B cell (primary cell): ENCODE data around the gene KRTAP5-1. TPM values are rescaled to one million over a fixed set of nuclear protein-coding genes. Genes with fewer than 3 reads are reported as not detected.

Experiments used
- ATAC-seq: fragments of 200-7000 bp; cut with Tn5 transposase; one replicate; pipeline ENCODE4 v1.10.0; 2021; ENCODE audit warnings: low read depth, mild to moderate bottlenecking, moderate number of reproducible peaks, moderate library complexity
- CTCF ChIA-PET: fragments of 350-600 bp; sonication (Branson Sonifier 250); formaldehyde crosslinking; loops from one replicate; lab custom pipeline; 2021; ENCODE audit warnings: antibody characterized with exemption, inconsistent platforms; lab: Charles Lee
- POLR2A ChIA-PET: fragments of 350-600 bp; sonication (Branson Sonifier 250); formaldehyde crosslinking; loops from one replicate; lab custom pipeline; 2021; ENCODE audit warnings: antibody characterized with exemption; lab: Charles Lee
- DNase-seq: peaks from one replicate; pipeline ENCODE4 v3.0.0; 2013
- H2AFZ ChIP-seq: 2 replicates; pipeline ENCODE4 v1.6.1; 2012; ENCODE audit warnings: mild to moderate bottlenecking, low read depth, low read length; ENCODE audit not compliant: insufficient read depth, poor library complexity, severe bottlenecking
- H3K27ac ChIP-seq, 2 donors: 1 replicate in 1 of 2; 2 replicates in 1 of 2; pipeline ENCODE4 v1.5.1; 2012 to 2013; ENCODE audit warnings: low read length in 2 of 2, mild to moderate bottlenecking in 2 of 2, moderate library complexity in 1 of 2
- H3K27me3 ChIP-seq, 4 experiments: fragments of 200-600 bp in 1 of 4; sonication (generic) in 1 of 4; replicated peaks in 1 of 4; 1 replicate in 2 of 4; 2 replicates in 2 of 4; pipeline versions ENCODE4 v1.6.1 to v1.7.0; 2013 to 2016; ENCODE audit warnings: low read length in 3 of 4, mild to moderate bottlenecking in 2 of 4, mixed read lengths in 1 of 4, moderate library complexity in 1 of 4; ENCODE audit not compliant: insufficient read depth in 4 of 4, control insufficient read depth in 3 of 4; ENCODE audit errors: control extremely low read depth in 1 of 4
- H3K36me3 ChIP-seq, 2 experiments: replicated peaks in 1 of 2; 1 replicate in 1 of 2; 2 replicates in 1 of 2; pipeline versions ENCODE4 v1.6.1 to v1.7.1; 2013; ENCODE audit warnings: low read length in 1 of 2; ENCODE audit not compliant: insufficient read depth in 2 of 2, control insufficient read depth in 1 of 2; ENCODE audit errors: control extremely low read depth in 1 of 2, extremely low read depth in 1 of 2
- H3K4me1 ChIP-seq, 2 donors: fragments of 200-600 bp in 1 of 2; sonication (generic) in 1 of 2; 1 replicate in 1 of 2; 2 replicates in 1 of 2; pipeline versions ENCODE4 v1.5.1 to v1.6.1; 2013 to 2017; ENCODE audit warnings: low read length in 2 of 2; ENCODE audit not compliant: control insufficient read depth in 2 of 2, insufficient read depth in 2 of 2
- H3K4me2 ChIP-seq: replicated peaks from 2 replicates; pipeline ENCODE3; 2012; ENCODE audit warnings: mild to moderate bottlenecking, low read depth, low read length; ENCODE audit not compliant: poor library complexity, severe bottlenecking
- H3K4me3 ChIP-seq, 5 experiments: fragments of 200-600 bp in 1 of 5; sonication (generic) in 1 of 5; 1 replicate in 3 of 5; 2 replicates in 2 of 5; pipeline versions ENCODE4 v1.5.1 to v1.7.0; 2011 to 2016; ENCODE audit warnings: low read length in 4 of 5, mild to moderate bottlenecking in 4 of 5, low read depth in 2 of 5, control low read depth in 1 of 5, moderate library complexity in 1 of 5; ENCODE audit not compliant: insufficient read depth in 1 of 5; ENCODE audit errors: control extremely low read depth in 1 of 5, extremely low read depth in 1 of 5
- H3K79me2 ChIP-seq: fragments of 200-600 bp; sonication (generic); one replicate; pipeline ENCODE4 v1.6.0; 2016; ENCODE audit warnings: low read length; ENCODE audit not compliant: control insufficient read depth, insufficient read depth
- H3K9ac ChIP-seq: fragments of 200-600 bp; sonication (generic); 2 replicates; pipeline ENCODE4 v1.6.1; 2017; ENCODE audit warnings: mild to moderate bottlenecking, low read length, moderate library complexity
- H3K9me3 ChIP-seq, 3 donors: one replicate each; pipeline versions ENCODE4 v1.6.1 to v1.7.1; 2013; ENCODE audit warnings: low read length in 2 of 3; ENCODE audit not compliant: control insufficient read depth in 2 of 3, insufficient read depth in 1 of 3; ENCODE audit errors: control extremely low read depth in 1 of 3
- H4K20me1 ChIP-seq: 2 replicates; pipeline ENCODE4 v1.6.0; 2012; ENCODE audit warnings: mild to moderate bottlenecking, low read length; ENCODE audit not compliant: insufficient read depth, control insufficient read depth, poor library complexity, severe bottlenecking
- H3K27ac Mint-ChIP-seq: one replicate; pipeline ENCODE4 v1.8.0; 2021; ENCODE audit warnings: mixed read lengths
- H3K27me3 Mint-ChIP-seq: one replicate; pipeline ENCODE4 v1.8.0; 2021; ENCODE audit warnings: mixed read lengths
- H3K4me1 Mint-ChIP-seq: one replicate; pipeline ENCODE4 v1.8.0; 2021; ENCODE audit warnings: mixed read lengths
- H3K4me3 Mint-ChIP-seq: one replicate; pipeline ENCODE4 v1.8.0; 2021; ENCODE audit warnings: mixed read lengths
- H3K9me3 Mint-ChIP-seq: one replicate; pipeline ENCODE4 v1.8.0; 2022; ENCODE audit warnings: mixed read lengths; ENCODE audit not compliant: insufficient read depth
- CTCF ChIP-seq: fragments of 200-600 bp; IDR thresholded peaks from one replicate; pipeline ENCODE4 v1.8.0; 2022; ENCODE audit warnings: antibody characterized with exemption, mild to moderate bottlenecking
- EZH2 ChIP-seq: IDR thresholded peaks from 2 replicates; pipeline ENCODE4 v1.6.1; 2012; ENCODE audit warnings: borderline replicate concordance, low read depth, mild to moderate bottlenecking, moderate library complexity, low read length; ENCODE audit not compliant: insufficient read depth, poor library complexity, severe bottlenecking
- WGBS: methylation state at CpG from one replicate; pipeline ENCODE4 v1.1.5; 2013; ENCODE audit warnings: missing lambda C conversion rate; ENCODE audit not compliant: insufficient coverage; 5-methylcytosine and 5-hydroxymethylcytosine counted together
- intact Hi-C: fragments of 100-400 bp; cut with micrococcal nuclease; formaldehyde crosslinking; loops from one replicate; pipeline ENCODE4 v1.10.0; 2022
- polyA plus RNA-seq: library from polyadenylated mRNA; depleted of rRNA; stranded (reverse); fragments of >200 nt; gene quantifications from 2 replicates; pipeline ENCODE4 v1.2.3, GENCODE V29; 2012
- total RNA-seq, 2 donors: library from RNA; stranded (reverse); fragments of 120-200 nt in 1 of 2; gene quantifications; 1 replicate in 1 of 2; 2 replicates in 1 of 2; pipeline versions ENCODE4 v1.2.3 to v1.2.4, GENCODE V29; 2013 to 2022

KRTAP5-1 gene
- total and polyA plus RNA-seq, 2 donors (not counting 1 experiment from before 2014, with no cell fraction given): not detected

DNA sequence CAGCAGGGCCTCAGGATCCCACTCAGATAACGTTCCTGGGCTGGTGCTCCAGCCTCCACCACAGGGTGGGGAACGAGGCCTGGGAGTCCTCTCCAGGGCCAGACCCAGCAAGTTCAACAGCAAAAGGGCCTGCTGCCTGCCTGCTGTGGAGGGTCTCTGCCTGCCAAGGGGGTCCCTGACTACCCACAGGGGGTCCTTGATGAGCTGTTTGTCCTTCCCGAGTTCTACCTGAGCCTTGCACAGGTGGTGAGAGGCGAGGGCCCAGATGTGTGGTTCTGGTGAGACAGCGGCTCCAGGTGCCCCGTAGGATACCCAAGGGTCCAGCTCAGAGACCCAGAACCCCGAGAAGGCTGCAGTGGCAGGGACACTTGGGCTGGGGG lies 17.4 kb downstream of the KRTAP5-1 start:
- H3K36me3 ChIP-seq: no peaks in the 10 kb centered on the region
- Mint-ChIP-seq H3K27ac (no peak overlapping the region), H3K4me3 (no peak overlapping the region), H3K9me3 (no peaks in the 10 kb centered on the region), H3K27me3 (peaks cover 5% of the 10 kb centered on the region), H3K4me1 (peaks cover 9% of the 10 kb centered on the region)
- peaks cover 12 to 13% of the 10 kb centered on the region in 2 donors for H3K4me1 ChIP-seq
- intact Hi-C loops: no loop called here
- ChIA-PET CTCF (interaction anchor here (1.1 to 4.5 kb wide), 2 partner anchors 7 to 12 kb away, joined by 3 to 28 read pairs; no protein-coding TSS in a partner anchor), POLR2A (no interaction called here)
- 80% methylated on average over 6 of the region's 7 CpGs for WGBS
- TF ChIP-seq EZH2 (no peak), CTCF (no peak)
- no peak overlapping the region for H3K9ac ChIP-seq
- H2AFZ ChIP-seq: no peak overlapping the region
- H3K27ac ChIP-seq: no peak overlapping the region
- H4K20me1 ChIP-seq: no peaks in the 10 kb centered on the region
- H3K79me2 ChIP-seq: no peaks in the 10 kb centered on the region
- H3K4me2 ChIP-seq: no peak overlapping the region
- peaks cover 0 to 40% (median 7%) of the 10 kb centered on the region in 4 experiments for H3K27me3 ChIP-seq
- H3K4me3 ChIP-seq: no peak overlapping the region
- peaks cover 0 to 11% (median 0%) of the 10 kb centered on the region in 3 donors for H3K9me3 ChIP-seq
- ATAC-seq: no peak
- no peak for DNase-seq

GRCh38 chr11:1567052-1567720 lies 17.9 kb downstream of the KRTAP5-1 start:
- Histone ChIP-seq H3K4me3 (no peak overlapping the region), H3K27me3 (peaks cover 0 to 40% (median 7%) of the 10 kb centered on the region in 4 experiments), H3K79me2 (no peaks in the 10 kb centered on the region), H4K20me1 (no peaks in the 10 kb centered on the region), H3K36me3 (no peaks in the 10 kb centered on the region), H3K27ac (no peak overlapping the region), H3K9me3 (peaks cover 0 to 11% (median 0%) of the 10 kb centered on the region in 3 donors), H3K9ac (no peak overlapping the region), H3K4me1 (peaks cover 12 to 13% of the 10 kb centered on the region in 2 donors), H2AFZ (no peak overlapping the region), H3K4me2 (no peak overlapping the region)
- no peak overlapping the region for H3K4me3 Mint-ChIP-seq
- no peak for TF ChIP-seq CTCF
- no peak for TF ChIP-seq EZH2
- ChIA-PET POLR2A (no interaction called here), CTCF (interaction anchor here (1.1 to 4.5 kb wide), 2 partner anchors 8 to 11 kb away, joined by 3 to 28 read pairs; no protein-coding TSS in a partner anchor)
- peaks cover 9% of the 10 kb centered on the region for H3K27me3 Mint-ChIP-seq
- WGBS: 81% methylated on average over 13 of the region's 13 CpGs
- intact Hi-C loops: no loop called here
- H3K27ac Mint-ChIP-seq: no peak overlapping the region
- peak; percentile 29 for DNase-seq
- H3K4me1 Mint-ChIP-seq: peaks cover 9% of the 10 kb centered on the region
- H3K9me3 Mint-ChIP-seq: no peaks in the 10 kb centered on the region
- ATAC-seq: no peak
